Uterus (tissue), 2 donors: ENCODE measurements around the gene BAZ1B.

Experiments
- POLR2A ChIP-seq, 2 donors: fragments of 450-650 bp; IDR thresholded peaks; one replicate each; pipeline ENCODE4 v1.6.1; 2016; ENCODE audit warnings: antibody characterized with exemption in 2 of 2, mild to moderate bottlenecking in 1 of 2, moderate library complexity in 1 of 2
- TF ChIP-seq, protein P1 (sequence below), 4 experiments: fragments of 200-600 bp in 2 of 4; fragments of 450-650 bp in 2 of 4; sonication (generic) in 2 of 4; IDR thresholded peaks; one replicate each; pipeline ENCODE4 v1.5.1; 2016 to 2019; ENCODE audit warnings: antibody characterized with exemption in 4 of 4, mild to moderate bottlenecking in 2 of 4, moderate library complexity in 1 of 4

- TF ChIP-seq, protein P1, sequence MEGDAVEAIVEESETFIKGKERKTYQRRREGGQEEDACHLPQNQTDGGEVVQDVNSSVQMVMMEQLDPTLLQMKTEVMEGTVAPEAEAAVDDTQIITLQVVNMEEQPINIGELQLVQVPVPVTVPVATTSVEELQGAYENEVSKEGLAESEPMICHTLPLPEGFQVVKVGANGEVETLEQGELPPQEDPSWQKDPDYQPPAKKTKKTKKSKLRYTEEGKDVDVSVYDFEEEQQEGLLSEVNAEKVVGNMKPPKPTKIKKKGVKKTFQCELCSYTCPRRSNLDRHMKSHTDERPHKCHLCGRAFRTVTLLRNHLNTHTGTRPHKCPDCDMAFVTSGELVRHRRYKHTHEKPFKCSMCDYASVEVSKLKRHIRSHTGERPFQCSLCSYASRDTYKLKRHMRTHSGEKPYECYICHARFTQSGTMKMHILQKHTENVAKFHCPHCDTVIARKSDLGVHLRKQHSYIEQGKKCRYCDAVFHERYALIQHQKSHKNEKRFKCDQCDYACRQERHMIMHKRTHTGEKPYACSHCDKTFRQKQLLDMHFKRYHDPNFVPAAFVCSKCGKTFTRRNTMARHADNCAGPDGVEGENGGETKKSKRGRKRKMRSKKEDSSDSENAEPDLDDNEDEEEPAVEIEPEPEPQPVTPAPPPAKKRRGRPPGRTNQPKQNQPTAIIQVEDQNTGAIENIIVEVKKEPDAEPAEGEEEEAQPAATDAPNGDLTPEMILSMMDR (IDR thresholded peaks at IDR 0.05): no peak
- no peak for TF ChIP-seq POLR2A (IDR thresholded peaks at IDR 0.05)
Measured at GRCh38 chr7:73560109-73560835, 38.2 kb upstream of the BAZ1B start.
